RWPE1 (cell line): ENCODE measurements around the gene NOP14.
"Not testable (repeated sequence)": the region's sequence is repeated elsewhere in the genome, so short reads cannot be mapped to it uniquely, and the experiment has no call there.

ENCODE experiments used
- CTCF ChIA-PET: fragments of 350-600 bp; sonication (Branson Sonifier 250); formaldehyde crosslinking; extraction: SDS; loops from one replicate; lab custom pipeline; 2021; lab: Yijun Ruan, JAX
- POLR2A ChIA-PET: fragments of 400-600 bp; formaldehyde crosslinking; extraction: SDS; loops from one replicate; lab custom pipeline; 2020; ENCODE audit warnings: antibody characterized with exemption; ENCODE audit not compliant: low non-redundant PET; lab: Yijun Ruan, JAX
- DNase-seq: peaks from one replicate; pipeline ENCODE4 v3.0.0; 2012; ENCODE audit warnings: low spot score
- H3K27ac ChIP-seq: fragments of 450-650 bp; 2 replicates; pipeline ENCODE4 v1.5.1; 2017
- CTCF ChIP-seq: fragments of 450-650 bp; conservative IDR thresholded peaks from 2 replicates; pipeline ENCODE4 v1.5.1; 2017; ENCODE audit warnings: low read depth, mild to moderate bottlenecking

The NOP14 gene

GRCh38 chr4:2938906-2939305, 24.3 kb downstream of the NOP14 start:
- H3K27ac ChIP-seq, result peak overlapping the region; percentile 92
- DNase-seq, result no peak
- POLR2A ChIA-PET, result no interaction called here
- CTCF ChIA-PET, result no interaction called here
- no peak for TF ChIP-seq CTCF

- CTCF ChIA-PET, POLR2A ChIA-PET, DNase-seq: not testable (repeated sequence)
- peak overlapping the region; percentile 92 for H3K27ac ChIP-seq
Observed at GRCh38 chr4:2938411-2938810, 24.8 kb downstream of the NOP14 start.

GRCh38 chr4:2937986-2938385, 25.2 kb downstream of the NOP14 start:
- DNase-seq, result no peak
- TF ChIP-seq CTCF, result no peak
- H3K27ac ChIP-seq, result peak overlapping the region; percentile 92
- CTCF ChIA-PET, result no interaction called here
- POLR2A ChIA-PET, result no interaction called here

GRCh38 chr4:2937146-2937857, 25.9 kb downstream of the NOP14 start:
- ChIA-PET CTCF (no interaction called here), POLR2A (no interaction called here)
- H3K27ac ChIP-seq, result peak overlapping the region; percentile 92
- peak; percentile 91 for DNase-seq
- no peak for TF ChIP-seq CTCF

- peak; percentile 44 for DNase-seq
- TF ChIP-seq CTCF, result no peak
- CTCF ChIA-PET, result no interaction called here
- POLR2A ChIA-PET, result no interaction called here
- peak overlapping the region; percentile 92 for H3K27ac ChIP-seq
Observed at GRCh38 chr4:2936773-2937145, 26.4 kb downstream of the NOP14 start.

- CTCF ChIA-PET, result no interaction called here
- POLR2A ChIA-PET, result interaction anchor here (0.6 kb wide), 1 partner anchor 26 kb away, joined by 3 read pairs; no protein-coding TSS in a partner anchor
- peak overlapping the region; percentile 92 for H3K27ac ChIP-seq
- DNase-seq, result peak; percentile 67
- TF ChIP-seq CTCF, result no peak
Observed at GRCh38 chr4:2935762-2936743, 27.2 kb downstream of the NOP14 start.
